Thyroid gland (tissue), 4 donors: ENCODE measurements around the gene PDLIM4.

Experiments
- CTCF ChIP-seq, 6 experiments: fragments of 200-600 bp in 3 of 6; fragments of 450-650 bp in 3 of 6; sonication (generic) in 3 of 6; IDR thresholded peaks; one replicate each; pipeline ENCODE4 v1.5.1; 2016 to 2019; ENCODE audit warnings: antibody characterized with exemption in 6 of 6, mild to moderate bottlenecking in 2 of 6, inconsistent platforms in 1 of 6, moderate library complexity in 1 of 6
- POLR2A ChIP-seq, 2 donors: fragments of 450-650 bp; IDR thresholded peaks; one replicate each; pipeline ENCODE4 v1.6.1; 2017; ENCODE audit warnings: antibody characterized with exemption in 2 of 2, mild to moderate bottlenecking in 2 of 2, moderate library complexity in 1 of 2

GRCh38 chr5:132219981-132220380 lies 37.5 kb upstream of the PDLIM4 start:
- TF ChIP-seq CTCF (IDR thresholded peaks at IDR 0.05) (no peak), POLR2A (IDR thresholded peaks at IDR 0.05) (no peak)
